Parathyroid adenoma (tissue), 2 donors: Measurements from ENCODE around the gene PNPLA1.

ENCODE experiments used
- H2AFZ ChIP-seq: fragments of 300-600 bp; sonication (generic); one replicate; pipeline ENCODE4 v1.7.0; 2017; ENCODE audit warnings: antibody characterized with exemption, mild to moderate bottlenecking
- H3K27ac ChIP-seq: fragments of 300-600 bp; sonication (generic); one replicate; pipeline ENCODE4 v1.7.0; 2017
- H3K27me3 ChIP-seq: fragments of 300-600 bp; sonication (generic); one replicate; pipeline ENCODE4 v1.7.0; 2017; ENCODE audit warnings: low read length; ENCODE audit not compliant: control insufficient read depth, insufficient read depth
- H3K36me3 ChIP-seq: fragments of 300-600 bp; sonication (generic); one replicate; pipeline ENCODE4 v1.7.0; 2017; ENCODE audit warnings: low read length; ENCODE audit not compliant: control insufficient read depth, insufficient read depth
- H3K4me1 ChIP-seq: fragments of 300-600 bp; sonication (generic); one replicate; pipeline ENCODE4 v1.7.0; 2017; ENCODE audit warnings: control low read depth
- H3K4me2 ChIP-seq: fragments of 300-600 bp; sonication (generic); one replicate; pipeline ENCODE4 v1.7.0; 2017; ENCODE audit warnings: low read length
- H3K4me3 ChIP-seq: fragments of 300-600 bp; sonication (generic); one replicate; pipeline ENCODE4 v1.7.0; 2017; ENCODE audit warnings: low read depth, low read length
- H3K79me2 ChIP-seq: fragments of 300-600 bp; sonication (generic); one replicate; pipeline ENCODE4 v1.7.0; 2017; ENCODE audit warnings: control low read depth
- H3K9ac ChIP-seq: fragments of 300-600 bp; sonication (generic); one replicate; pipeline ENCODE4 v1.7.0; 2017; ENCODE audit warnings: mild to moderate bottlenecking
- H3K9me3 ChIP-seq: fragments of 300-600 bp; sonication (generic); one replicate; pipeline ENCODE4 v1.7.0; 2017; ENCODE audit warnings: low read length; ENCODE audit not compliant: control insufficient read depth
- CTCF ChIP-seq: fragments of 300-600 bp; sonication (generic); IDR thresholded peaks from one replicate; pipeline ENCODE4 v1.7.0; 2017; ENCODE audit warnings: antibody characterized with exemption, mild to moderate bottlenecking
- donor health status: primary hyperparathyroidism.

The PNPLA1 gene

DNA sequence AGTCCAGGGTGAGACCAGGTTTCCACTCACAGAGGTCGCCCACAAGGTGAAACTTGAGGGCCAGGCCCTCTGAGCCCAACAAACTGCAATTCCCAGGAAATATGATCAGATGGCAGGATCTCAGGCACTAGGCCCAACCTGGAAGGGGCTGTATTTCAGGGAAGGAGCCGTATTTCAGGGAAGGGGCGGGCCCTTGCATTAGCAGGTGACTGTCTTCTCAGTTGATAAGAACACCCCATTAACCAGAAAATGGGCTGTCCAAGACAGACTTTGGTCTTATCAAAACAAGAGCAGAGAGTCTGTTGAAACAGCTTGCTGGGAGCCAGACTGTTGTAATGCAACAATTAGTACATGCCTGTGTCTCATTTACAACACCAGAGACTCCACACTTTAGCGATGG, 77.8 kb downstream of the PNPLA1 start:
- no peak overlapping the region for H3K4me3 ChIP-seq
- no peaks in the 10 kb centered on the region for H3K9me3 ChIP-seq
- no peaks in the 10 kb centered on the region for H3K36me3 ChIP-seq
- H2AFZ ChIP-seq = peak overlapping the region; percentile 56
- H3K27ac ChIP-seq = no peak overlapping the region
- H3K79me2 ChIP-seq = no peaks in the 10 kb centered on the region
- no peaks in the 10 kb centered on the region for H3K27me3 ChIP-seq
- H3K9ac ChIP-seq = no peak overlapping the region
- no peak for TF ChIP-seq CTCF
- H3K4me2 ChIP-seq = no peak overlapping the region
- H3K4me1 ChIP-seq = no peaks in the 10 kb centered on the region

- H3K36me3 ChIP-seq = no peaks in the 10 kb centered on the region
- no peaks in the 10 kb centered on the region for H3K27me3 ChIP-seq
- no peak overlapping the region for H3K27ac ChIP-seq
- H3K4me3 ChIP-seq = no peak overlapping the region
- TF ChIP-seq CTCF = no peak
- H3K4me1 ChIP-seq = no peaks in the 10 kb centered on the region
- H3K9me3 ChIP-seq = no peaks in the 10 kb centered on the region
- H3K9ac ChIP-seq = no peak overlapping the region
- no peaks in the 10 kb centered on the region for H3K79me2 ChIP-seq
- no peak overlapping the region for H2AFZ ChIP-seq
- no peak overlapping the region for H3K4me2 ChIP-seq
These were observed 79.4 kb downstream of the PNPLA1 start for GRCh38 chr6:36349240-36349639.

GRCh38 chr6:36350082-36350481, 80.2 kb downstream of the PNPLA1 start:
- H3K9me3 ChIP-seq = no peaks in the 10 kb centered on the region
- H3K4me2 ChIP-seq = no peak overlapping the region
- no peaks in the 10 kb centered on the region for H3K36me3 ChIP-seq
- H2AFZ ChIP-seq = no peak overlapping the region
- H3K27ac ChIP-seq = no peak overlapping the region
- H3K9ac ChIP-seq = no peak overlapping the region
- no peaks in the 10 kb centered on the region for H3K27me3 ChIP-seq
- no peak for TF ChIP-seq CTCF
- H3K4me3 ChIP-seq = no peak overlapping the region
- H3K79me2 ChIP-seq = no peaks in the 10 kb centered on the region
- H3K4me1 ChIP-seq = no peaks in the 10 kb centered on the region

GRCh38 chr6:36350681-36351571, 81.1 kb downstream of the PNPLA1 start:
- H3K27ac ChIP-seq = no peak overlapping the region

More at GRCh38 chr6:36350681-36351571, 81.1 kb downstream of the PNPLA1 start:
- TF ChIP-seq CTCF = no peak
- Histone ChIP-seq H3K36me3 (no peaks in the 10 kb centered on the region), H3K4me1 (no peaks in the 10 kb centered on the region), H3K27me3 (no peaks in the 10 kb centered on the region), H2AFZ (peak overlapping the region; percentile 65), H3K4me2 (no peak overlapping the region), H3K4me3 (no peak overlapping the region), H3K9me3 (no peaks in the 10 kb centered on the region), H3K9ac (no peak overlapping the region), H3K79me2 (no peaks in the 10 kb centered on the region)
